ENCODE results near the gene PDLIM1. TPM values are rescaled to one million over a fixed set of nuclear protein-coding genes. Genes with fewer than 3 reads are reported as not detected.

The PDLIM1 gene
- total and polyA plus RNA-seq, 2 experiments from 2014 or later: 111 to 233 TPM

DNA sequence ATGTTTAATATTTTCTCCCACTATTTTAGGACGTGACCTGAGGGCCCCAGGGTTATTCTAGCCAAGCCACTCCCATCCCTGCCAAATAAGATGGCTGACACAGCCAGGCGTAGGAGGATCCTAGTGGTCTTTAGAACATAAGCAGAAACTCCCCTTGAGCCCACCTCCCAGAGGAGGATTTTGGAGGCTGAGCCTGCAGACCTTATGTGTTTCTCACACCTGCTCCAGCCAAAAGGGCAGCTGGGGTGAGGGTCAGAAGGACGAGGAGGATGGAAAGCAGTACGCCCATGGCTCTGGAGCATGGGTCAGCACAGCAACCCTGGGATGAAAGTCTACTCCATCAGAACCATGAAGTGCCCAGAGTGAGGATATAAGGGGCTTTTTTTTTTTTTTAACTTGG lies 39.9 kb downstream of the PDLIM1 start (continued):
- TF ChIP-seq, protein P1, sequence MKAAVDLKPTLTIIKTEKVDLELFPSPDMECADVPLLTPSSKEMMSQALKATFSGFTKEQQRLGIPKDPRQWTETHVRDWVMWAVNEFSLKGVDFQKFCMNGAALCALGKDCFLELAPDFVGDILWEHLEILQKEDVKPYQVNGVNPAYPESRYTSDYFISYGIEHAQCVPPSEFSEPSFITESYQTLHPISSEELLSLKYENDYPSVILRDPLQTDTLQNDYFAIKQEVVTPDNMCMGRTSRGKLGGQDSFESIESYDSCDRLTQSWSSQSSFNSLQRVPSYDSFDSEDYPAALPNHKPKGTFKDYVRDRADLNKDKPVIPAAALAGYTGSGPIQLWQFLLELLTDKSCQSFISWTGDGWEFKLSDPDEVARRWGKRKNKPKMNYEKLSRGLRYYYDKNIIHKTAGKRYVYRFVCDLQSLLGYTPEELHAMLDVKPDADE (IDR thresholded peaks at IDR 0.05): no peak
- TF ChIP-seq ZNF331 (CRISPR knock-in tag; IDR thresholded peaks at IDR 0.05; ENCODE audit: low read depth): no peak

GRCh38 chr10:95249467-95249866 lies 41.3 kb downstream of the PDLIM1 start:
- no peak overlapping the region for H2AFZ ChIP-seq
- H3K36me3 ChIP-seq (ENCODE audit: insufficient read depth): peaks cover 17% of the 10 kb centered on the region
- Mint-ChIP-seq H3K27ac (peak overlapping the region; percentile 16; the same call in 1 of the 2 replicates), H3K9me3 (no peaks in the 10 kb centered on the region), H3K4me3 (no peak overlapping the region), H3K27me3 (ENCODE audit: insufficient read depth, low read depth, poor library complexity) (peaks cover 6% of the 10 kb centered on the region), H3K4me1 (peaks cover 28% of the 10 kb centered on the region), H3K36me3 (ENCODE audit: low read depth) (peaks cover 17% of the 10 kb centered on the region)
- TF ChIP-seq, protein P1 (IDR thresholded peaks at IDR 0.05): no peak
- TF ChIP-seq, protein P2, sequence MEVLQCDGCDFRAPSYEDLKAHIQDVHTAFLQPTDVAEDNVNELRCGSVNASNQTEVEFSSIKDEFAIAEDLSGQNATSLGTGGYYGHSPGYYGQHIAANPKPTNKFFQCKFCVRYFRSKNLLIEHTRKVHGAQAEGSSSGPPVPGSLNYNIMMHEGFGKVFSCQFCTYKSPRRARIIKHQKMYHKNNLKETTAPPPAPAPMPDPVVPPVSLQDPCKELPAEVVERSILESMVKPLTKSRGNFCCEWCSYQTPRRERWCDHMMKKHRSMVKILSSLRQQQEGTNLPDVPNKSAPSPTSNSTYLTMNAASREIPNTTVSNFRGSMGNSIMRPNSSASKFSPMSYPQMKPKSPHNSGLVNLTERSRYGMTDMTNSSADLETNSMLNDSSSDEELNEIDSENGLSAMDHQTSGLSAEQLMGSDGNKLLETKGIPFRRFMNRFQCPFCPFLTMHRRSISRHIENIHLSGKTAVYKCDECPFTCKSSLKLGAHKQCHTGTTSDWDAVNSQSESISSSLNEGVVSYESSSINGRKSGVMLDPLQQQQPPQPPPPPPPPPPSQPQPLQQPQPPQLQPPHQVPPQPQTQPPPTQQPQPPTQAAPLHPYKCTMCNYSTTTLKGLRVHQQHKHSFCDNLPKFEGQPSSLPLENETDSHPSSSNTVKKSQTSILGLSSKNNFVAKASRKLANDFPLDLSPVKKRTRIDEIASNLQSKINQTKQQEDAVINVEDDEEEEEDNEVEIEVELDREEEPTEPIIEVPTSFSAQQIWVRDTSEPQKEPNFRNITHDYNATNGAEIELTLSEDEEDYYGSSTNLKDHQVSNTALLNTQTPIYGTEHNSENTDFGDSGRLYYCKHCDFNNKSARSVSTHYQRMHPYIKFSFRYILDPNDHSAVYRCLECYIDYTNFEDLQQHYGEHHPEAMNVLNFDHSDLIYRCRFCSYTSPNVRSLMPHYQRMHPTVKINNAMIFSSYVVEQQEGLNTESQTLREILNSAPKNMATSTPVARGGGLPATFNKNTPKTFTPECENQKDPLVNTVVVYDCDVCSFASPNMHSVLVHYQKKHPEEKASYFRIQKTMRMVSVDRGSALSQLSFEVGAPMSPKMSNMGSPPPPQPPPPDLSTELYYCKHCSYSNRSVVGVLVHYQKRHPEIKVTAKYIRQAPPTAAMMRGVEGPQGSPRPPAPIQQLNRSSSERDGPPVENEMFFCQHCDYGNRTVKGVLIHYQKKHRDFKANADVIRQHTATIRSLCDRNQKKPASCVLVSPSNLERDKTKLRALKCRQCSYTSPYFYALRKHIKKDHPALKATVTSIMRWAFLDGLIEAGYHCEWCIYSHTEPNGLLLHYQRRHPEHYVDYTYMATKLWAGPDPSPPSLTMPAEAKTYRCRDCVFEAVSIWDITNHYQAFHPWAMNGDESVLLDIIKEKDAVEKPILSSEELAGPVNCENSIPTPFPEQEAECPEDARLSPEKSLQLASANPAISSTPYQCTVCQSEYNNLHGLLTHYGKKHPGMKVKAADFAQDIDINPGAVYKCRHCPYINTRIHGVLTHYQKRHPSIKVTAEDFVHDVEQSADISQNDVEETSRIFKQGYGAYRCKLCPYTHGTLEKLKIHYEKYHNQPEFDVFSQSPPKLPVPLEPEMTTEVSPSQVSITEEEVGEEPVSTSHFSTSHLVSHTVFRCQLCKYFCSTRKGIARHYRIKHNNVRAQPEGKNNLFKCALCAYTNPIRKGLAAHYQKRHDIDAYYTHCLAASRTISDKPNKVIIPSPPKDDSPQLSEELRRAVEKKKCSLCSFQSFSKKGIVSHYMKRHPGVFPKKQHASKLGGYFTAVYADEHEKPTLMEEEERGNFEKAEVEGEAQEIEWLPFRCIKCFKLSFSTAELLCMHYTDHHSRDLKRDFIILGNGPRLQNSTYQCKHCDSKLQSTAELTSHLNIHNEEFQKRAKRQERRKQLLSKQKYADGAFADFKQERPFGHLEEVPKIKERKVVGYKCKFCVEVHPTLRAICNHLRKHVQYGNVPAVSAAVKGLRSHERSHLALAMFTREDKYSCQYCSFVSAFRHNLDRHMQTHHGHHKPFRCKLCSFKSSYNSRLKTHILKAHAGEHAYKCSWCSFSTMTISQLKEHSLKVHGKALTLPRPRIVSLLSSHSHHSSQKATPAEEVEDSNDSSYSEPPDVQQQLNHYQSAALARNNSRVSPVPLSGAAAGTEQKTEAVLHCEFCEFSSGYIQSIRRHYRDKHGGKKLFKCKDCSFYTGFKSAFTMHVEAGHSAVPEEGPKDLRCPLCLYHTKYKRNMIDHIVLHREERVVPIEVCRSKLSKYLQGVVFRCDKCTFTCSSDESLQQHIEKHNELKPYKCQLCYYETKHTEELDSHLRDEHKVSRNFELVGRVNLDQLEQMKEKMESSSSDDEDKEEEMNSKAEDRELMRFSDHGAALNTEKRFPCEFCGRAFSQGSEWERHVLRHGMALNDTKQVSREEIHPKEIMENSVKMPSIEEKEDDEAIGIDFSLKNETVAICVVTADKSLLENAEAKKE (CRISPR knock-in tag; IDR thresholded peaks at IDR 0.05): no peak
- TF ChIP-seq STAT1 (IDR thresholded peaks at IDR 0.05; ENCODE audit: unreplicated experiment): no peak
- TF ChIP-seq ZNF331 (CRISPR knock-in tag; IDR thresholded peaks at IDR 0.05; ENCODE audit: low read depth): no peak
- no peak overlapping the region for H3K4me3 ChIP-seq
- no peak for DNase-seq (ENCODE audit: low spot score)
- H3F3A ChIP-seq (replicated peaks; ENCODE audit: low read depth): 0 out of 2 replicates have a peak, but pooled peaks cover 18% of the 10 kb centered on the region
- H3K79me2 ChIP-seq (replicated peaks; ENCODE audit: insufficient read depth): peaks cover 30% of the 10 kb centered on the region
- no peaks in the 10 kb centered on the region for H3K9me2 ChIP-seq (ENCODE audit: insufficient read depth)
- no peak overlapping the region for H3K4me2 ChIP-seq
- 0 out of 2 replicates have a peak overlapping the region, but pooled peaks have one; percentile 61 for H3K27ac ChIP-seq (ENCODE audit: low read depth)
- H3K27me3 ChIP-seq (ENCODE audit: insufficient read depth): no peaks in the 10 kb centered on the region
- ATAC-seq: no peak
- H3K4me1 ChIP-seq (ENCODE audit: insufficient read depth): peaks cover 19% of the 10 kb centered on the region
- H4K20me1 ChIP-seq (replicated peaks; ENCODE audit: insufficient read depth): no peaks in the 10 kb centered on the region; the same call in 1 of the 2 replicates
